ENCODE results near the gene OPA3.

Gene OPA3

GRCh38 chr19:45621389-45621788, 36.8 kb upstream of the OPA3 start:
- no peak overlapping the region for H3K27ac ChIP-seq
- TF ChIP-seq ZFX (IDR thresholded peaks at IDR 0.05; ENCODE audit: borderline replicate concordance) (no peak), CTCF (IDR thresholded peaks at IDR 0.05) (no peak)

GRCh38 chr19:45616704-45617017, 32.1 kb upstream of the OPA3 start:
- TF ChIP-seq ZFX (IDR thresholded peaks at IDR 0.05; ENCODE audit: borderline replicate concordance) (no peak), CTCF (IDR thresholded peaks at IDR 0.05) (no peak)
- H3K27ac ChIP-seq = peak overlapping the region; percentile 76

- TF ChIP-seq CTCF (IDR thresholded peaks at IDR 0.05) = no peak
- H3K27ac ChIP-seq = peak overlapping the region; percentile 76
Observed at GRCh38 chr19:45615795-45616703, 31.4 kb upstream of the OPA3 start.

- peak overlapping the region; percentile 76 for H3K27ac ChIP-seq
Observed at GRCh38 chr19:45615056-45615455, 30.5 kb upstream of the OPA3 start.

- H3K27ac ChIP-seq = peak overlapping the region; percentile 76
- TF ChIP-seq ZFX (IDR thresholded peaks at IDR 0.05; ENCODE audit: borderline replicate concordance) (no peak), CTCF (IDR thresholded peaks at IDR 0.05) (no peak)
Observed at GRCh38 chr19:45613926-45614725, 29.5 kb upstream of the OPA3 start.

- no peak overlapping the region for H3K27ac ChIP-seq
- TF ChIP-seq ZFX (IDR thresholded peaks at IDR 0.05; ENCODE audit: borderline replicate concordance) = no peak
- TF ChIP-seq CTCF (IDR thresholded peaks at IDR 0.05) = no peak
Observed at GRCh38 chr19:45608948-45609347, 24.3 kb upstream of the OPA3 start.

GRCh38 chr19:45607071-45608029, 22.7 kb upstream of the OPA3 start:
- peak overlapping the region; percentile 33 for H3K27ac ChIP-seq
- TF ChIP-seq ZFX (IDR thresholded peaks at IDR 0.05; ENCODE audit: borderline replicate concordance) (no peak), CTCF (IDR thresholded peaks at IDR 0.05) (peak; percentile 89)

Data from 22Rv1 (cell line).